B cell (primary cell): ENCODE data around the gene COL2A1. TPM values are rescaled to one million over a fixed set of nuclear protein-coding genes. Genes with fewer than 3 reads are reported as not detected.

ENCODE experiments used
- ATAC-seq: fragments of 200-7000 bp; cut with Tn5 transposase; one replicate; pipeline ENCODE4 v1.10.0; 2021; ENCODE audit warnings: low read depth, mild to moderate bottlenecking, moderate number of reproducible peaks, moderate library complexity
- CTCF ChIA-PET: fragments of 350-600 bp; sonication (Branson Sonifier 250); formaldehyde crosslinking; loops from one replicate; lab custom pipeline; 2021; ENCODE audit warnings: antibody characterized with exemption, inconsistent platforms; lab: Charles Lee
- POLR2A ChIA-PET: fragments of 350-600 bp; sonication (Branson Sonifier 250); formaldehyde crosslinking; loops from one replicate; lab custom pipeline; 2021; ENCODE audit warnings: antibody characterized with exemption; lab: Charles Lee
- DNase-seq: peaks from one replicate; pipeline ENCODE4 v3.0.0; 2013
- H2AFZ ChIP-seq: 2 replicates; pipeline ENCODE4 v1.6.1; 2012; ENCODE audit warnings: mild to moderate bottlenecking, low read depth, low read length; ENCODE audit not compliant: insufficient read depth, poor library complexity, severe bottlenecking
- H3K27ac ChIP-seq, 2 donors: 1 replicate in 1 of 2; 2 replicates in 1 of 2; pipeline ENCODE4 v1.5.1; 2012 to 2013; ENCODE audit warnings: low read length in 2 of 2, mild to moderate bottlenecking in 2 of 2, moderate library complexity in 1 of 2
- H3K27me3 ChIP-seq, 4 experiments: fragments of 200-600 bp in 1 of 4; sonication (generic) in 1 of 4; replicated peaks in 1 of 4; 1 replicate in 2 of 4; 2 replicates in 2 of 4; pipeline versions ENCODE4 v1.6.1 to v1.7.0; 2013 to 2016; ENCODE audit warnings: low read length in 3 of 4, mild to moderate bottlenecking in 2 of 4, mixed read lengths in 1 of 4, moderate library complexity in 1 of 4; ENCODE audit not compliant: insufficient read depth in 4 of 4, control insufficient read depth in 3 of 4; ENCODE audit errors: control extremely low read depth in 1 of 4
- H3K36me3 ChIP-seq, 2 experiments: replicated peaks in 1 of 2; 1 replicate in 1 of 2; 2 replicates in 1 of 2; pipeline versions ENCODE4 v1.6.1 to v1.7.1; 2013; ENCODE audit warnings: low read length in 1 of 2; ENCODE audit not compliant: insufficient read depth in 2 of 2, control insufficient read depth in 1 of 2; ENCODE audit errors: control extremely low read depth in 1 of 2, extremely low read depth in 1 of 2
- H3K4me1 ChIP-seq, 2 donors: fragments of 200-600 bp in 1 of 2; sonication (generic) in 1 of 2; 1 replicate in 1 of 2; 2 replicates in 1 of 2; pipeline versions ENCODE4 v1.5.1 to v1.6.1; 2013 to 2017; ENCODE audit warnings: low read length in 2 of 2; ENCODE audit not compliant: control insufficient read depth in 2 of 2, insufficient read depth in 2 of 2
- H3K4me2 ChIP-seq: replicated peaks from 2 replicates; pipeline ENCODE3; 2012; ENCODE audit warnings: mild to moderate bottlenecking, low read depth, low read length; ENCODE audit not compliant: poor library complexity, severe bottlenecking
- H3K4me3 ChIP-seq, 5 experiments: fragments of 200-600 bp in 1 of 5; sonication (generic) in 1 of 5; 1 replicate in 3 of 5; 2 replicates in 2 of 5; pipeline versions ENCODE4 v1.5.1 to v1.7.0; 2011 to 2016; ENCODE audit warnings: low read length in 4 of 5, mild to moderate bottlenecking in 4 of 5, low read depth in 2 of 5, control low read depth in 1 of 5, moderate library complexity in 1 of 5; ENCODE audit not compliant: insufficient read depth in 1 of 5; ENCODE audit errors: control extremely low read depth in 1 of 5, extremely low read depth in 1 of 5
- H3K79me2 ChIP-seq: fragments of 200-600 bp; sonication (generic); one replicate; pipeline ENCODE4 v1.6.0; 2016; ENCODE audit warnings: low read length; ENCODE audit not compliant: control insufficient read depth, insufficient read depth
- H3K9ac ChIP-seq: fragments of 200-600 bp; sonication (generic); 2 replicates; pipeline ENCODE4 v1.6.1; 2017; ENCODE audit warnings: mild to moderate bottlenecking, low read length, moderate library complexity
- H3K9me3 ChIP-seq, 3 donors: one replicate each; pipeline versions ENCODE4 v1.6.1 to v1.7.1; 2013; ENCODE audit warnings: low read length in 2 of 3; ENCODE audit not compliant: control insufficient read depth in 2 of 3, insufficient read depth in 1 of 3; ENCODE audit errors: control extremely low read depth in 1 of 3
- H4K20me1 ChIP-seq: 2 replicates; pipeline ENCODE4 v1.6.0; 2012; ENCODE audit warnings: mild to moderate bottlenecking, low read length; ENCODE audit not compliant: insufficient read depth, control insufficient read depth, poor library complexity, severe bottlenecking
- H3K27ac Mint-ChIP-seq: one replicate; pipeline ENCODE4 v1.8.0; 2021; ENCODE audit warnings: mixed read lengths
- H3K27me3 Mint-ChIP-seq: one replicate; pipeline ENCODE4 v1.8.0; 2021; ENCODE audit warnings: mixed read lengths
- H3K4me1 Mint-ChIP-seq: one replicate; pipeline ENCODE4 v1.8.0; 2021; ENCODE audit warnings: mixed read lengths
- H3K4me3 Mint-ChIP-seq: one replicate; pipeline ENCODE4 v1.8.0; 2021; ENCODE audit warnings: mixed read lengths
- H3K9me3 Mint-ChIP-seq: one replicate; pipeline ENCODE4 v1.8.0; 2022; ENCODE audit warnings: mixed read lengths; ENCODE audit not compliant: insufficient read depth
- CTCF ChIP-seq: fragments of 200-600 bp; IDR thresholded peaks from one replicate; pipeline ENCODE4 v1.8.0; 2022; ENCODE audit warnings: antibody characterized with exemption, mild to moderate bottlenecking
- EZH2 ChIP-seq: IDR thresholded peaks from 2 replicates; pipeline ENCODE4 v1.6.1; 2012; ENCODE audit warnings: borderline replicate concordance, low read depth, mild to moderate bottlenecking, moderate library complexity, low read length; ENCODE audit not compliant: insufficient read depth, poor library complexity, severe bottlenecking
- WGBS: methylation state at CpG from one replicate; pipeline ENCODE4 v1.1.5; 2013; ENCODE audit warnings: missing lambda C conversion rate; ENCODE audit not compliant: insufficient coverage; 5-methylcytosine and 5-hydroxymethylcytosine counted together
- intact Hi-C: fragments of 100-400 bp; cut with micrococcal nuclease; formaldehyde crosslinking; loops from one replicate; pipeline ENCODE4 v1.10.0; 2022
- polyA plus RNA-seq: library from polyadenylated mRNA; depleted of rRNA; stranded (reverse); fragments of >200 nt; gene quantifications from 2 replicates; pipeline ENCODE4 v1.2.3, GENCODE V29; 2012
- total RNA-seq, 2 donors: library from RNA; stranded (reverse); fragments of 120-200 nt in 1 of 2; gene quantifications; 1 replicate in 1 of 2; 2 replicates in 1 of 2; pipeline versions ENCODE4 v1.2.3 to v1.2.4, GENCODE V29; 2013 to 2022

Gene COL2A1
- total and polyA plus RNA-seq, 2 donors (not counting 1 experiment from before 2014, with no cell fraction given), result not detected

GRCh38 chr12:47963340-47964040, 40.8 kb downstream of the COL2A1 start, which contains the start of gene TMEM106C:
Gene TMEM106C, plus strand, starts transcription at chr12:47963596. Its CDS starts 641 bp downstream, at chr12:47964237.
- Histone ChIP-seq H3K4me2 (peak within 1 kb of the TSS; percentile 87), H3K27ac (peak within 1 kb of the TSS; percentile 17 to 67), H3K9ac (peak within 1 kb of the TSS; percentile 78), H3K27me3 (no peaks in the 10 kb centered on the region), H4K20me1 (no peaks in the 10 kb centered on the region), H3K4me3 (peak within 1 kb of the TSS; percentile 68 to 96 (median 75)), H3K36me3 (peaks cover 0 to 17% of the 10 kb centered on the region in 2 experiments), H3K4me1 (peaks cover 6 to 14% of the 10 kb centered on the region in 2 donors), H2AFZ (peak within 1 kb of the TSS; percentile 91), H3K79me2 (no peaks in the 10 kb centered on the region), H3K9me3 (no peaks in the 10 kb centered on the region)
- peak within 1 kb of the TSS; percentile 86 for H3K27ac Mint-ChIP-seq
- CTCF ChIA-PET, result interaction anchor here (0.7 to 2.7 kb wide), 19 partner anchors 10 to 660 kb away, joined by 3 to 12 read pairs (median 3); partner anchors contain the start of genes ASB8 and ENDOU
- peak within 1 kb of the TSS; percentile 96 for H3K4me3 Mint-ChIP-seq
- DNase-seq (peak; percentile 97), ATAC-seq (peak; percentile 99)
- intact Hi-C loops, result loop anchor here (1.0 to 5.0 kb wide), 9 partner anchors 27 to 257 kb away; partner anchors contain the start of genes ASB8, CCDC184, RPAP3 and SENP1
- peaks cover 16% of the 10 kb centered on the region for H3K27me3 Mint-ChIP-seq
- TF ChIP-seq CTCF (peak; percentile 94), EZH2 (no peak)
- POLR2A ChIA-PET, result no interaction called here
- WGBS, result under 1% methylated on average over 53 of the region's 59 CpGs
- H3K4me1 Mint-ChIP-seq, result peaks cover 25% of the 10 kb centered on the region
- peaks cover 1% of the 10 kb centered on the region for H3K9me3 Mint-ChIP-seq

GRCh38 chr12:47962198-47962597, 42.1 kb downstream of the COL2A1 start:
- intact Hi-C loops, result loop anchor here (2.0 to 5.0 kb wide), 3 partner anchors 125 to 195 kb away; partner anchors contain the start of genes ASB8 and SENP1
- TF ChIP-seq EZH2 (no peak), CTCF (no peak)
- H3K4me2 ChIP-seq, result no peak overlapping the region
- Mint-ChIP-seq H3K27me3 (peaks cover 16% of the 10 kb centered on the region), H3K9me3 (peaks cover 3% of the 10 kb centered on the region), H3K4me1 (peaks cover 25% of the 10 kb centered on the region), H3K4me3 (no peak overlapping the region), H3K27ac (no peak overlapping the region)
- no peak overlapping the region for H3K27ac ChIP-seq
- ChIA-PET CTCF (interaction anchor here (0.9 to 2.7 kb wide), 7 partner anchors 9 to 220 kb away, joined by 3 to 12 read pairs (median 4); partner anchors contain the start of gene VDR), POLR2A (no interaction called here)
- no peak for ATAC-seq
- H3K9me3 ChIP-seq, result peaks cover 0 to 13% (median 12%) of the 10 kb centered on the region in 3 donors
- peaks cover 6 to 14% of the 10 kb centered on the region in 2 donors for H3K4me1 ChIP-seq
- DNase-seq, result no peak
- 84% methylated on average over 6 of the region's 11 CpGs for WGBS
- H3K27me3 ChIP-seq, result no peaks in the 10 kb centered on the region
- no peaks in the 10 kb centered on the region for H3K79me2 ChIP-seq
- peaks cover 0 to 13% of the 10 kb centered on the region in 2 experiments for H3K36me3 ChIP-seq
- no peak overlapping the region for H3K9ac ChIP-seq
- no peaks in the 10 kb centered on the region for H4K20me1 ChIP-seq
- no peak overlapping the region for H2AFZ ChIP-seq
- H3K4me3 ChIP-seq, result no peak overlapping the region
